ENCODE measurements around the gene EIF4E1B.

DNA sequence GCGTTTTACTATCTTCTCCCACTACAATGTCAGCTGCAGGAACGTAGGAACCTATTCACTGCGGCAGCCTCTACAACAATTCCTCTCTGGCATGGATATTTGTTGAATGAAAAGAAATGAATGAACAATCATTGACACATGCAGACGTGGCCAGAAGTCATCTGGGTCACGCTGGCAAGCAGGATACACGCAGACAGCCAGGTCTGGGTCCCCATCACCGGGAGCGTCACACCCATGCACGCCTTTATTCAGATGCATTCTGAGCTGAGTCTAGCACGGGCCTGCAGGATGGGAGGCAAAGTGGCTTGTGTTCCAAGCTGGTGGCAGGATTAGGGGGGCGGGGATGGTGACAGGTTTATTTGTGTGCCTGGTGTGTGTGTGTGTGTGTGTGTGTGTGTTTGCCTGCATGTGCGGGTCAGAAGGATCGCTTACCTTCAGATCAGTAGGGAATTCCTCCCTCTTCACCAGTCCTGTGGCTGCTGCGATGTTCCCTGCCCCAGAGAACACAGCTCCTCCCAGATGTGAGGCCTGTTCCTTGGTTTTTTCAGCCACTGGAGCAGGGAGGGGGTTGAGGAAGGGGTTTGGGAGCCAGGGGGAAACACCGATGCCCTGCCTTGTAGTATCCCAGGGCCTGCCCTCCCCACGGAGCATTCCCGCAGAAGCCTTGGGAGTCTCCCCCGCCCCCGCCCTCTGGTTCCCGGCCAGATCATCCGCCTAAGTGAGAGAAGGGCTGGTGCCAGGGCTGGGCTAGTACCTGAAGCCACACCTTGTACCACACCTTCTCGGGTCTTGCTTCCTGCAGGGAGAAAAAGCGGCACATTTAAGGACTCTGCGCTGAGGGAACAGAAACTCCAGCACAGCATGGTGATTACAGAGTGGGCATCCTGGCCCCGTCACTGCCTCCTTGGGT lies 4.3 kb upstream of the EIF4E1B start:
- TF ChIP-seq, protein P1, sequence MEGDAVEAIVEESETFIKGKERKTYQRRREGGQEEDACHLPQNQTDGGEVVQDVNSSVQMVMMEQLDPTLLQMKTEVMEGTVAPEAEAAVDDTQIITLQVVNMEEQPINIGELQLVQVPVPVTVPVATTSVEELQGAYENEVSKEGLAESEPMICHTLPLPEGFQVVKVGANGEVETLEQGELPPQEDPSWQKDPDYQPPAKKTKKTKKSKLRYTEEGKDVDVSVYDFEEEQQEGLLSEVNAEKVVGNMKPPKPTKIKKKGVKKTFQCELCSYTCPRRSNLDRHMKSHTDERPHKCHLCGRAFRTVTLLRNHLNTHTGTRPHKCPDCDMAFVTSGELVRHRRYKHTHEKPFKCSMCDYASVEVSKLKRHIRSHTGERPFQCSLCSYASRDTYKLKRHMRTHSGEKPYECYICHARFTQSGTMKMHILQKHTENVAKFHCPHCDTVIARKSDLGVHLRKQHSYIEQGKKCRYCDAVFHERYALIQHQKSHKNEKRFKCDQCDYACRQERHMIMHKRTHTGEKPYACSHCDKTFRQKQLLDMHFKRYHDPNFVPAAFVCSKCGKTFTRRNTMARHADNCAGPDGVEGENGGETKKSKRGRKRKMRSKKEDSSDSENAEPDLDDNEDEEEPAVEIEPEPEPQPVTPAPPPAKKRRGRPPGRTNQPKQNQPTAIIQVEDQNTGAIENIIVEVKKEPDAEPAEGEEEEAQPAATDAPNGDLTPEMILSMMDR (IDR thresholded peaks at IDR 0.05): no peak
- no peak for TF ChIP-seq EZH2 (IDR thresholded peaks at IDR 0.05; ENCODE audit: borderline replicate concordance, insufficient read depth, low read depth, low read length, poor library complexity, severe bottlenecking)
